Measurements from ENCODE around the gene SORCS2. TPM values are rescaled to one million over a fixed set of nuclear protein-coding genes. Genes with fewer than 3 reads are reported as not detected.

The SORCS2 gene
- total RNA-seq, 1 donor from 2014 or later = 9.6 TPM

DNA sequence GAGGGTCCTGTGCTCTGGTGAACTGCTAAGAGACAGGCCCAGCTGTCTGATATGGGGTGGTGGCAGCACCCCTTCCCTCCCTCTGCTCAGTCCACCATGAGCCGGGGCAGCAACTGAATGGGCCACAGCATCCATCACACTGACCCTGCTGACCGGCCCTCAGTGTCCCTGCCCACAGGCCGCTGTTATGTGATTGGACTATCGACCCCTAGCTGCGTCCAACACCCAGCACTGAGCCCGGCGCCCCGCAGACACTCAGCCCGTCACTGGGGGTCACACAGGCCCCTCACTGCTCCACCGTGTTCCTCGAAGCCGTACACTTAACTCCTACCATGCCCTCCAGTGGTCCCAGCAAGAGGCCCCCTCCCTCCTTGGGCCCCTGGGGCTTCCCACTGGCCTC is 331.2 kb downstream of the SORCS2 start:
- DNase-seq (ENCODE audit: low spot score) = no peak

DNA sequence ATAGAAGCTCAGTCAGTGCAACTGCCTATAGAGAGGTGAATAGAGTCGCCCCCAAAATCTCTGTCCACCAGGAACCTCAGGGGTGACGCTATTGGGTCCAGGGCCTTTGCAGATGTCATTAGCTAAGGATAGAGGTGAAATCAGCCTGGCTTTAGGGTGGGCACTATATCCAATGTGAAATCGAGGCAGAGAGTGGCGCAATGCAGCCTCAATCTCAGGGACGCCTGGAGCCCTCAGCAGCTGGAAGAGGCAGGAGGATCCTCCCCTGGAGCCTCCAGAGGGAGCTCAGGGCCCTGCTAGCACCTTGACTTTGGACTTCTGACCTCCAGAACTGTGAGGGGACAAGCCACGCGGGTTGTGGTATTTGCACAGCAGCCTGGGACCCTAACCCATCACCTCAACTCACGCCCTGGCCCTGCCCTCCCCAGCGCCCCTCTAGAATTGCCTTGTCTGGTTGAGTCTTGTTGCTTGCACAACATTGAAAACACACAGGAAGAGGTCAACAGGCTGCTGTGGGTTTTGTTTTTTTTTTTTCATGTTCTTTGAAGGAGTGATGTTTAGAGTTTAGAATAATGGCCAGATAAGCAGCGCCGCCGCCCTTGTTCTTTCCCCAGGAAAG is 331.8 kb downstream of the SORCS2 start:
- no peak for DNase-seq (ENCODE audit: low spot score)

DNA sequence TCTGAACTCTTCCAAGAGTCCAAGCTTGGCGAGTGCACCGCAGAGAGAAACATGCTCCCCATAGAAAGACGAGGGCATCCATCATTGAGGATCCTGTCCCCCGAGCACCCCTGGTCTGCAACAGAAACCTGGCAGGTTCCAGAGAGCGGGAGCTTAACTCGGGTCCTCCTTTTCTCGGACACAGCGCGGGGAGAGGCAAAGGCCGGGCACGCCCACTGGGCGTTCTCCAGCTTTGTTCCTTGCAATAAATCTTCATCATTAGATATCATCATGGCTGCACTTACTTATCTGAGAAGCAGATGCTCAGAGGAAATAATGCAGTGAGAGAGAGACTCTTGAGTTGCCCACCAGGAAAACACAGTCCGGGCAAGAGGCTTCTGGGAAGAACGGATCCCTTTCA is 332.5 kb downstream of the SORCS2 start:
- DNase-seq (ENCODE audit: low spot score) = no peak

DNA sequence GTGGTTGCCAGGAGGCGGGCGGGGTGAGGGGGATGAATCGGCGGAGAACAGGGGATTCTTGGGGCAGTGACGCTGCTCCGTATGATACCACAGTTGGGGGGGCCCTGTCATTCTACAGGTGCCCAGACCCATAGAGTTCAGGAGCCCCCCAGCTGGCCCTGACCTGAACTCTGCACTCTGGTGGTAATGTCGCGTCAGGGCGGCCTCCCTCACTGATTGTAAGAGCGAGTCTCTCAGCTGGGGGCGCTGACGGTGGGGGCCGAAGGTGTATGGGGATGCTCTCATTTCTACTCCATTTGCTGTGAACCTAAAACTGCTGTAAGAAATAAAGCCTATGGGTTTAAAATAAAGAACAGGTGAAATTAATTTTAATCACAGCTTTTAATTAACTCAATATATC is 334.2 kb downstream of the SORCS2 start:
- no peak for DNase-seq (ENCODE audit: low spot score)

DNA sequence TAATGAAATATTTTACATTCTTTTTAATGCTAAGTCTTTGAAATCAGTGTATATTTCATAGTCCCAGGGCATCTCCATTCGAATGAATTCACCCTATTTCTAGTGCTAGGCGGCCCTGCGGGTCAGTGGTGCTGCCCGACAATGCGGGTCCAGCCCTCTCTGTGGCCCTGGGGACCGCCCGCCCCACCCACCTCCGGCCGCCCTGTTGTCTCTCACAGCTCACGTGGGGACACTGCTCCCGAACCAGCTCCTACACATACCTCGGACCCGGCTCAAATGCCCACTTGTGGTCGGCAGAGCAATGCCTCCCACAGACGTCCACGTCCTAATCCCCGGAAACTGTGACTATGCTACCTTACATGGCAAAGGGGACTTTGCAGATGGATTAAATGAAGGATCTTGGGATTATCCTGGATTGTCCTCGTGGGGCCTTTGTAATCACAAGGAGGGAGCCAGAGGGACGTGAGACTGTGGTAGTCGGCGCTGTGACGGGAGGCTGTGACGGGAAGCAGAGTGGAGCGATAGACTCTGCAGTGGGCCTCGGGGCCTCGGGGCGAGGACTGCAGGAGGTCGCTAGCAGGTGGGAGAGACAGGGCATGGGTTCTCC is 334.7 kb downstream of the SORCS2 start:
- no peak for DNase-seq (ENCODE audit: low spot score)

DNA sequence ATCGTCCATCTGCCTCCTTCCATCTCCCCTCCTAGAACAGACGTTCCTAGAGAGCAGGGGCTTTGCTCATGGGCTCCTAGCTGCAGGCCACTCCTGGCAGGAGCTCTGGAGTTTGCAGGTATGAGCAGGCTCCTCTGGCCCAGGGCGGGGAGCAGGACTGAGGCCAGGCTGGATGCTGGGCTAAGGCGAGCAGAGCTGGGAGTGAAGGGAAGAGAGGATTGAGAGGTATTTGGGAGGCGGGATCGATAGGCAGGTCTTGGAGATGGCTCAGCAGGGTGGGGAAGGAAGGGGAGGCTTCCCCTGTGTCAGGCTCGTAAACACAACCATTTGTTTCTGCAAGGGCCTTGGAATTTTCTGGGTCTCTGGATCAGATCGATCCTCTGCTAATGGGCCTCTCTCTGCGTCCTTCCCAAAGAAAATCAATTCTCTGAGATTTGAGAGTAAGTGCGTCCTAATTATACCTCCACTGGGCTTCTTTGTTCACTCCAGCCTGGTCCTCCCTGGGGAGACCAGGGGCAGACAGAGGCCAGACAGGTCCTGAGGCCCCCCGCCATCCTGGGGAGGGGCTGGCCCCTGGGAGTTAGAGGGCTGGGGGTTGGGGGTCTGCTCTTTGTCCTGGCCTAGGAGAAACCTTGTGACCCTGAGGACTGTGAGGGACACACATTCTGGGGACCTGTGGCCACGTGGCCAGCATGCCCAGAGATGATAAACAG is 337.2 kb downstream of the SORCS2 start:
- DNase-seq (ENCODE audit: low spot score) = no peak

DNA sequence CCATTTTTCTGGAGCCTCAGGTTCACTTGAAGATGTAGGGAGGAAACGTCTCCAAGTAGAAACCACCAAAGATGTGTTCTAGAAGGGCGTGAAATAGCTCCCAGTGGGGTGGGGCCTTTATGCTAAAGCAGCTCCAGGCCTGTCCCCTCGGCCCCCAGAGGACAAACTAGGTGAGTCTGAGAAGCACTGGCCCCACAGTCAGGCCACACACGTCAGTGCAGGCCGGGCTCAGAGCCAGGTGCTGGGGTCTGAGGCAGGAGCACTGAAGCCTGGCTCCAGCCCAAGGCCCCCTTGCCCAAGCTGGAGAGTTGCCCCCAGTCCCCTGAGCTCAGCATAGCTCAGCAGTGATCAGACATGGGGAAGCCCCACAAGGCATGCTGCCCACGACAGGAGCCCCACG is 337.7 kb downstream of the SORCS2 start:
- DNase-seq (ENCODE audit: low spot score) = no peak

DNA sequence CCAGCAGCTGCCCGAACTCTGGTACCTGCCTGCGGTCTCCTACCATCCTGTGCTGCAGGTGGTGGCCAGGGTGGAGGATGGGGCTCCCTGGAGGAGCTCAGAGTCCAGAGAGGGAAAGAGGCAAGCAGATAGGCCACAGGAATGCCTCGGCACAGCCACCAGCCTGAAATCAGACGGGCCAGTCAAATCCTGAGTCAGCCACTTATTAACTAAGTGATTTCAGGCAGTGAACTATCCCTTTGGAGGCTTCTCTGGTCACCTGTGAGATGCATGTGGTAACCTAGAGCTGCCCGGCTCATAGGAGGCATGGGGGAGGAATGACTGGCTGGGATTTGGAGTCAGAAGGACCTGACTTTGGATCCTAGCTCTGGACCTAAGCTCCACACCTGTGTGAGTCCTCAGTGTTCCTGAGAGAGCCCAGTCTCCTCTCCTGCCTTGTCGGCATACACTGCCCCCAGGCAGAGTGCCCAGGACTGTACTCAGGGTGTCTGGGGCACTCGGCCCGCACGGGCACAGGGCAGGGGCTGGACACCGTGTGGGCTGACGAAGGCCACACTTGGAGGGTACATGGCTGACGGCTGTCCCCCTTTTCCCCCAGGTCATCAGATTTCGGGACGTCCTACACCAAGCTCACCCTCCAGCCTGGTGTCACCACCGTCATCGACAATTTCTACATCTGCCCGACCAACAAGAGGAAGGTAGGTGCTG is 338.7 kb downstream of the SORCS2 start:
- DNase-seq (ENCODE audit: low spot score) = no peak

DNA sequence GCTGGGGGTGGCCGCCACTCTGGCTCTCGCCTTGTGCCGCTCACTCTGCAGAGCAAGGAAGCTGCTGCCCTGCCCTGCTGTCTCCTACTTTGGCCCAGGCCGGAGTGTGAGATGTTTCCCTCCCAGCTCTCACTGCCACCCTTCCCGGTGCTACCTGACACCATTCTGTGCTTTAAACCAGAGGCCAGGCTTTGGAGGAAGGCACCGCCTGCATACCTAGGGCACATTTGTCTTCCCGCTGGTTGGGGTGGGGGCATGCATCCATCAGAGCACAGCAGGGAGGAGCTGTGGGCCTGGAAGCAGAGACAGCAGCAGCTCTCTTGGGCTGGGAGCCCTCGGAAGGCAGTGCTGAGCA is 339.3 kb downstream of the SORCS2 start:
- no peak for DNase-seq (ENCODE audit: low spot score)

DNA sequence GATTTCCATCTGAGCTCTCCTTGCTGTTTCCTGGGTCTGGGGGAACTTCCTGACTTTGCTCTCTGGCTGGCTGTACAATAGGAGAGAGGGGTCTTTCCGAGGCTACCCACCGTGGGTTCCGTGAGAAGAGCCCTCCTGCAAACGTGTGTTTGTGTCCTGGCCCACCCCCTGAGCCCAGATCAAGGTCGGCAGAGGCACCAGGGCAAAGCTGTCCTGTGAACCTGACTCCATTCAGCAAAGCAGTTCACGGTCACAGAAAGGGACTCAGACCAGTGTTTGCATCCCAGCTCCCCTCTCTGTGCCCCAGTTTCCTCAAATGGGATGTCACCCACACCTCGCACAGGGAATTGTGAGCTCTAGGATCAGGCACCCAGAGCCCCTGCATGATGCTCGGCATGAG is 339.7 kb downstream of the SORCS2 start:
- DNase-seq (ENCODE audit: low spot score) = no peak

DNA sequence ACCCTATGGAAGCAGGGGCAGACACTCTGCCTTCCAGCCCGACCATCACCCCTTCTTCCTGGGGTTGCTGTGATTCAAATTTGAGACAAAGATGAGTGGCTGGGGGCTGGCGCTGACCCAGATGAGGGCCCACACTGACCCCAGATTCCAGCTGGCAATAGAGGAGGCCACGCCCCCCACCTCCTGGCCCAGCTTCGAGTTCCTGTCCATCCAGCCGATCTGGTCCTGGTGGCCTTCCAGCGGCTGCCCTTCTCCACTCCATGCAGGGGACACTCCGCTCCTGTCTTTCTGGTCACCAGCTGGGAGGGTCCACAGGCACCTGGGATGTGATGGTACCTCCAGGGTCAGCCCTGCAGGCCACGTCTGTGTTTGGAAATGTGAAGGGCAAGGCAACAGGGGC is 340.9 kb downstream of the SORCS2 start:
- DNase-seq (ENCODE audit: low spot score) = no peak

DNA sequence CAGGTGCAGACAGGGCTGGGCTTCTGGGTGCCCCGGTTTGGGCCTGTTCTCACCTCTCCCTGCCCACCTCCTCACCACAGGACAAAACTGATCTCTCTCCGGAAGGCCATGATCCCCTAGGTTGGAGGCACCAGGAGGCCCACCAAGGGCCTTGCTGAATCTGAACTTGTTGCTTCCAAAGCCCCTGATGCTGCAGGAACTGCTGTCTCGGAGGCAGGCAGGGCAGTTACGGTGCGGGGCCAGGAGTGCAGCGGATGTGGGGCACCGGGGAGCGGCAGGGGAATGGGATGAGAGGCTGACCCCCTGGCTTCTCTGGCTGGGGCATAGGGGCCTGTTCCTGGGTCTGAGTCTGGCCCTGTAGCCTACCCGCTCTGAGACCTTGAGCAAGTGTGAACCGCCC is 342.8 kb downstream of the SORCS2 start:
- DNase-seq (ENCODE audit: low spot score) = no peak

DNA sequence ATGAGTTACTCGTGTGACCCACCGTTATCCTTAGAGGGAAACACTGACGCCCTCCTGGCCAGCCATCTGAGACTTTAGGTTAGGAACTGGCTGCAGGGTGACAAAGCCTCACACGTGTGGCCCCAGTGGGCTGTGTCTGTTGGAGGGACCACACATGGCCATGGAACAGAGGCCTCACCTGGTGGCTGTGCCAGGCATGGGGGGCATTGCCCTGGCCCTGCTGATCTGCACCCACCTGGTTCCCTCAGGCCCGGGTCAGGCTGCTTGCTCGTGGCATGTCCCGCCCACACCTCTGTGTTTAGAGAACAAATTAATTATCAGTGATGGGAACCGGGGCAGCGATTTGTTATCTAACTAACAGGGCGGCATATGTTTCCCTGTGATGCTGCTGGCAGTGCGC is 343.3 kb downstream of the SORCS2 start:
- no peak for DNase-seq (ENCODE audit: low spot score)

DNA sequence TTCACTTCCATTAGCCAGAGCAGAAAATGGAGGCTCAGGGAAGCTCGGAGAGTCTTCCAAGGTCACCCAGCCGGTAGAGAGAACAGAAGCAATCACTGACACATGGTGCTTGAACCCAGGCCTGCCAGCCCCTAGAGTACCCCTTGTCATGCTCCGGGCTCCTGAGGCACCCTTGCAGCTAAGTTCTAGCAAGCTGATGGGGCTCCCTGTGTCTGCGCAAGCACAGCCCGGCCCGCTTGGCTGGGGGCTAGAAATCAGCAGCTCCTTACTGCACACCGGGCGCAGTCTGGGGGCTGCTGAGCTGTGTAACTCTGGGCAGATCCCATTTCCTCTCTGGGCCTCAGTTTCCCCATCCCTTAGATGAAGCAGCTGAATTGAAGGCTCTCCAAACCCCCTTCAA is 344.5 kb downstream of the SORCS2 start:
- DNase-seq (ENCODE audit: low spot score) = no peak

DNA sequence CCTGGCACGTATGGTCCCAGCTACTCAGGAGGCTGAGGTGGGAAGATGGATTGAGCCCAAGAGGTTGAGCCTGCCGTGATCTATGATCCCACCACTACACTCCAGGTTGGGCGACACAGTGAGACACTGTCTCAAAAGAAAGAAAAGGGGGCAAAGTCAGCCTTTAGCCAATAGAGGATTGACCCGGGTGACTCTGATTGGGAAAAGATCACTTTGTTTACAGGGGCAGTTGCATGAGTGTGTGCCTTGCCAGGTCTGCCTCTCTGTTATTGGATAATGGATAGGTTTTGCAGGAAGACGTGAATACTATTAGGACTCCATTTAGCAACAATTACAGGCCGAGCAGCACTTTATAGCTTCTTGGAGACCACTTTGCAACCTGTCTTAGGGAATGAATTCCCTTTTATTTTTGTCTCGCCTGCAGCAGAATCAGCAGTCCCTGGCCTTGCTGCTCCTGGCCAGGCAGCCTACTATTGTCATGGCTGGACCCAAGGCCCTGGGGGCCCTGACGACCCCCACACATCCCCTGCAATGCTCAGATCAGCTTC is 345.6 kb downstream of the SORCS2 start:
- DNase-seq (ENCODE audit: low spot score) = no peak

DNA sequence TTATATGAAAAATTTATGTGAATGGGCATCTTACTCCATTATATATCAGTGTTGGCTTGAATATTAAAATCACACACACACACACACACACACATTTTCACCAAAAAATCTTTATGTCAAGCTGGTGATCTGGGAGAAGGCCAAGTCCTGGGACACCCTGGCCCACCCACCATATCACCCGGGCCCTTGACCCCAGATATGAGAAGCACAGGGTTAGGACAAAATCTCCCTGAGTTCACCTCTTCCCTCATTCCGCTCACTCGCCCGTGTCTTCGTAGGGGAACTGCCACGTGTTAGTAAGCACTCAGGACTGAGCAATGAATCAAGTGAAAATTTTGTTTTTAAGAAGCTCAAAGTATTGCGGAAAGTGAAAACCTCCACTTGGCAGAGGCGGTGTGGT is 346.2 kb downstream of the SORCS2 start:
- no peak for DNase-seq (ENCODE audit: low spot score)

DNA sequence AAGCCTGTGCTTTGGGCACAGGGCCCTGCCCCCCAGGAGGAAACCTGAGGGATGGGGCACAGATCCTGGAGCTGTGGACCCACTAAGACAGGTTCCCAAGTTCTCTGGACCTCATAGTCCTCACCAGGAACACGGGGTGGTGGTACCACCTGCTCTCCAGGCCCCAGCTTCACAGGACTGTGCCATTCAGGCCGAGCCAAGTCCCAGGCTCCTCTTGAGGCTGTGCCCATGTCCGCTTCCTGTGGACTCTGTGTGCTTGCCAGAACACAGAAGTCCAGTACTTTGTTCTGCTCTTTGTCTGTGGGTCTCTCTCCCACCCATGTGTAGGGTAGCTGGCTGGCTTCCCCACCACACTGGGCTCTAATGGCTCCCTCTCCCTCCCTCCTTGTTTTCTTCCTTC is 346.8 kb downstream of the SORCS2 start:
- DNase-seq (ENCODE audit: low spot score) = no peak

DNA sequence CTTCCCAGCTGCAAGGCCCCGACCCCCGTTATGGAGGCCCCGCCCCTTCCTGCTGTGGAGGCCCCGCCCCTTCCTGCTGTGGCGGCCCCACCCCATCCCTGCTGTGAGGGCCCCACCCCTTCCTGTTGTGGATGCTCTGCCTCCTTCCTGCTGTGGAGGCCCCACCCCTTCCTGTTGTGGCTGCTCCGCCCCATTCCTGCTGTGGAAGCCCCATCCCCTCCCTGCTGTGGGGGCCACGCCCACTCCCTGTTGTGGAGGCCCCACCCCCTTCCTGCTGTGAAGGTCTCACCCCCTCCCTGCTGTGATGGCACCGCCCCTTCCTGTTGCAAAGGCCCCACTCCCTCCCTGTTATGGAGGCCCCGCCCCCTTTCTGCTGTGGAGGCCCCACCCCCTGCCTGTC is 347.3 kb downstream of the SORCS2 start:
- no peak for DNase-seq (ENCODE audit: low spot score)

DNA sequence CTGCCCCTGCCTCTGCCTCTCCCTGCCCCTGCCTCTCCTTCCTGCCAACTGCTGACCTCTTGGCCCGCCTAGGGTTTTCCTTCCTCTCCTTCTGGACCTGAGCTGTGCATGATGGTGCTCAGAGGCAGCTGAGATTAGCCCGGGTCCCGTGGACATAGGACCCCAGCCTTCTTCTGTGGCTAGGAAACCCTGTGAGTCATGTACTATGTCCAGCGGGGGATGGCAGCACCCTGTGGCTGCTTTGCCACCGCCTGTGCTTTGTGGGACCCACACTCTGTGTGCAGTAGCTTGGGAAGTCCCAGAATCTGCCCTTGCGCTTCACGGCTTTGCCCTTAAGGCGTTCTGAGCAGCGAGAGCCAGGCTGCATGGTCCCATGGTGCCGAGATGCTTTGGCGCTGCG is 347.9 kb downstream of the SORCS2 start:
- no peak for DNase-seq (ENCODE audit: low spot score)

DNA sequence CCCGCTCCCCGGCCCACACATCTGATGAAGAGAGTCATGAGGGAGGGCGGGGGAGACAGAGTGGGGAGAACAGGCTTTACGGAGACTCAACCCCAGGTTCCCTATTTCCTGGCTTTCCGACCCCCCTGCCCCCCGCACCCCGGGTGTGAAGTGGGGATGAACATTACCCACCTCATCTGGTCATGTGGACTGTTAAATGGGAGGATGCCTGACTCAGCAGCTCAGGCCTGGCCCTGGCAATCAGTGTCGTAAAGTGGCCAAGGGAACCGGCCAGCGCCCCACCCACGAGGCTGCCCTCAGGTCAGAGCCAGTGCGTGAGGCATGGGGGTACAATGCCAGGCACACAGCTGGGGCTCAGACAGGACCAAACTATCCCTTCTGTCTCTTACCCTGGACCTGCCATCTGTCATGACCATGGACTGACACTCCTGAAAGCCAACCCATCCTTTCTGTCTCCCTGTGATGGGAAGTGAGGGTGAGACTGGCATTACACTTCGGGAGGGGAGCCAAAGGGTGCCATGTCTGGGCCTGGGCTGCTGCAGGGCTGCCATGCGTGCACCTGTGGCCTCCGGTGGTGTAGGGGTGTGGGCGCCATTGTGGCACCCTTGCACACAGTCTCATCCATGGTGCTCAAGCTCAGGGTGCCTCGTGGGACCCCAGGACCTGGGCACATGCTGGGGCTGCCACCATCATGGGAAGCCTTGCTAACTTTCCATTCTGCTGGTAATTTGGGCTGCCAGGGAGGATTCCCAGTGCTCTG is 348.5 kb downstream of the SORCS2 start:
- DNase-seq (ENCODE audit: low spot score) = no peak

DNA sequence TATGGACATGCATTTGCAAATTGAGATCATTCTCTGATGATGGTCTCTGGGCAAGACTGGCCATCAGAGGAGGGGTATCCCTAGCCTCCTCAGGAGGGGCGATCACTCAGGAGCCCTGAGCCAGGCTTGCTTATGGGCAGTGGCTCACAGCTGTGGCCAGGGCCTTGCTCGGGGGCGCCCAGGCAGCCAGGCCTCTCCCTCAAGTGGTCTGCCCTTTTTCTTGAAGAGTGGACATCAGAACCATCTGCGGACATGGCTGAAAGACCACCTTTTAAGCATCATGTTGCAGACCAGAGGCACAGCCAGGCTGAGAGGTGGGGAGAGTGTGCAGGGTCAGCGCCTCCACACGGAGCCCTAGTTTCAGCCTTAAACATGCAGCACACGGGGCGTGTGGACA is 349.1 kb downstream of the SORCS2 start:
- no peak for DNase-seq (ENCODE audit: low spot score)

DNA sequence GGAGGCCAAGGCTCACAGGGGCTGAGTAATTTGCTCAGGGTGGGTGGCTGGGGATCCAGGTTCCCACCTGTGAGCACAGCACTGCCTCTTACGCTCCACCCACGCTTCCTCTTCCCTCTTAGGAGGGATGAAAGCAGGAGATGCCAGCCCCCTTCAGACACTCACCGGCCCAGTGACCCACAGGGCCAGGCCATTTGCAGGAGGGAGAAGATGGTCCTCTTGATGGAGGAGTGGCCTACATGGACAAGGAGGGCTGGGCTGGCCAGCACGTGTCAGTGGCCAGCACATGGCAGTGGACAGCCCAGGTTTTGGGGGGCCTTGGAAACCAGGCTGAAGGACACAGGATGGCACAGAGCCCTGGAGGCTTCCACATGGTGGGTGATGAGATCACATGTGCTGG is 350.4 kb downstream of the SORCS2 start:
- DNase-seq (ENCODE audit: low spot score) = no peak

Data from umbilical cord (tissue), 2 donors.